ENCODE measurements around the gene FOXJ1.

Gene FOXJ1

DNA sequence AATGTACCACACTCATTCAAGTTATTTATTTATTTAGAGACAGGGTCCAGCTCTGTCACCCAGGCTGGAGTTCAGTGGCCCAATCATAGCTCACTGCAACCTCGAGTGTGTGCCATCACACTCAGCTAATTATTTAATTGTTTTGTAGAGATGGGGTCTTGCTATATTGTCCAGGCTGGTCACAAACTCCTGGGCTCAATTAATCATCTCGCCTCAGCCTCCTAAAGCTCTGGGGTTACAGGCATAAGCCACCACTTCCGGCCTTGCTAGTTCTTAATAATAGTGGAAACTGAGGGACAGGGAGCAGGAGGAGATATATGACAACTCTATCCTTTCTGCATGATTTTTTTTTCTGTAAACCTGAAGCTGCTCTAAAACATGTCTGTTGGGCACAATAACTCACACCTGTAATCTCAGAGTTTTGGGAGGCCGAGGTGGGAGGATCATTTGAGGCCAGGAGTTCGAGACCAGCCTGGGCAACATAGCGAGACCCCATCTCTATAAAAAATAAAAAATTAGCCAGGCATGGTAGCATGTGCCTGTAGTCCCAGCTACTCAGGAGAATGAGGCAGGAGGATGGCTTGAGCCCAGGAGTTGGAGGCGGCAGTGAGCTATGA is 25.8 kb downstream of the FOXJ1 start:
- H3K4me3 ChIP-seq (ENCODE audit: low read depth, low read length), result no peak overlapping the region
- TF ChIP-seq, protein P1, sequence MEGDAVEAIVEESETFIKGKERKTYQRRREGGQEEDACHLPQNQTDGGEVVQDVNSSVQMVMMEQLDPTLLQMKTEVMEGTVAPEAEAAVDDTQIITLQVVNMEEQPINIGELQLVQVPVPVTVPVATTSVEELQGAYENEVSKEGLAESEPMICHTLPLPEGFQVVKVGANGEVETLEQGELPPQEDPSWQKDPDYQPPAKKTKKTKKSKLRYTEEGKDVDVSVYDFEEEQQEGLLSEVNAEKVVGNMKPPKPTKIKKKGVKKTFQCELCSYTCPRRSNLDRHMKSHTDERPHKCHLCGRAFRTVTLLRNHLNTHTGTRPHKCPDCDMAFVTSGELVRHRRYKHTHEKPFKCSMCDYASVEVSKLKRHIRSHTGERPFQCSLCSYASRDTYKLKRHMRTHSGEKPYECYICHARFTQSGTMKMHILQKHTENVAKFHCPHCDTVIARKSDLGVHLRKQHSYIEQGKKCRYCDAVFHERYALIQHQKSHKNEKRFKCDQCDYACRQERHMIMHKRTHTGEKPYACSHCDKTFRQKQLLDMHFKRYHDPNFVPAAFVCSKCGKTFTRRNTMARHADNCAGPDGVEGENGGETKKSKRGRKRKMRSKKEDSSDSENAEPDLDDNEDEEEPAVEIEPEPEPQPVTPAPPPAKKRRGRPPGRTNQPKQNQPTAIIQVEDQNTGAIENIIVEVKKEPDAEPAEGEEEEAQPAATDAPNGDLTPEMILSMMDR (IDR thresholded peaks at IDR 0.05; ENCODE audit: control insufficient read depth, extremely low read depth, insufficient read depth), result no peak
- DNase-seq (ENCODE audit: low read depth), result no peak

DNA sequence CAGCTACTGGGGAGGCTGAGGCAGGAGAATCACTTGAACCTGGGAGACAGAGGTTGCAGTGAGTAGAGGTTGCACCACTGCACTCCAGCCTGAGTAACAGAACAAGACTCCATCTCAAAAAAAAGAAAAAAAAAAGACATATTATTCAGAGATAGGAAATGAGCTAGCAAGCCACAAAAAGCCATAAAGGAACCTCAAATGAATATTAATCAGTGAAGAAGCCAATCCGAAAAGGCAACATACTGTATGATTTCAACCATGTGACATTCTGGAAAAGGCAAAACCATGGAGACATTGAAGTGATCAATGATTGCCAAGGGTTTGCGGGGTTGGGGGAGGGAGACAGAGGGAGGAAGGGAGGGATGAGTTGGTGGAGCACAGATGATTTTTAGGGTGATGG is 29.1 kb downstream of the FOXJ1 start:
- DNase-seq (ENCODE audit: low read depth), result no peak
- TF ChIP-seq, protein P1 (IDR thresholded peaks at IDR 0.05; ENCODE audit: control insufficient read depth, extremely low read depth, insufficient read depth), result no peak
- no peak overlapping the region for H3K4me3 ChIP-seq (ENCODE audit: low read depth, low read length)

DNA sequence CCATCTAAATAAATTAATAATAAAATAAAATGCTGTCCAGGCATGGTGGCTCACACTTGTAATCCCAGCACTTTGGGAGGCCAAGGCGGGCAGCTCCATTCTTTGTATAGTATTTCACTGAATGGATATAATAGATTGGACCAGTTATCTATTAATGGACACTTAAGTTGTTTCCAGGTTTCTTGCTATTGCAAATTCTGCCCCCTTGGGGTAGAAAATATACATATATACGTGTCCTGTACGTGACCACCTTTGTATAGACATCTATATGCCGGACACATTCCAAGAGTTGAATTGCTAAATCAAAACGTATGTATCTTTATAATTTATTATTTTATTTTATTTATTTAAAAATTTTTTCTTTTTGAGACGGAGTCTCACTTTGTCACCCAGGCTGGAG is 33.5 kb downstream of the FOXJ1 start:
- H3K4me3 ChIP-seq (ENCODE audit: low read depth, low read length), result no peak overlapping the region
- TF ChIP-seq, protein P1 (IDR thresholded peaks at IDR 0.05; ENCODE audit: control insufficient read depth, extremely low read depth, insufficient read depth), result no peak
- DNase-seq (ENCODE audit: low read depth), result no peak

DNA sequence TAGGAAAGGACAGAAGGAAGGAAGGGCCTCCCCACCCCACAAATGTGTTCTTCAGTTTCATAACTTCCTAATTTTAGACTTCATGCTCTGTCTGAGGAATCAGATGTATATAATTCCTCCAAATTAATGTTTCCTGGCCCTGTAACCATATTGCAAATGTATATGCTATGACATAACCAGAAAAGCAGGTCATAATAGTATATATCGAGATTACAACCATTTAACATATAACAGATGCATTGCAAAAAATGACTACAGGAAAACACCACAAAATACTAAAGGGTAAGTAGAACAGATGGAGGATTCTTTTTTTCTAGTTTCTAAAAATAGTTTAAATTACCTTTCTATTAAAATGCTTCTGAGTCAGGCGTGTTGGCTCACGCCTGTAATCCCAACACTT is 34.3 kb downstream of the FOXJ1 start:
- no peak for DNase-seq (ENCODE audit: low read depth)
- TF ChIP-seq, protein P1 (IDR thresholded peaks at IDR 0.05; ENCODE audit: control insufficient read depth, extremely low read depth, insufficient read depth), result no peak
- no peak overlapping the region for H3K4me3 ChIP-seq (ENCODE audit: low read depth, low read length)

DNA sequence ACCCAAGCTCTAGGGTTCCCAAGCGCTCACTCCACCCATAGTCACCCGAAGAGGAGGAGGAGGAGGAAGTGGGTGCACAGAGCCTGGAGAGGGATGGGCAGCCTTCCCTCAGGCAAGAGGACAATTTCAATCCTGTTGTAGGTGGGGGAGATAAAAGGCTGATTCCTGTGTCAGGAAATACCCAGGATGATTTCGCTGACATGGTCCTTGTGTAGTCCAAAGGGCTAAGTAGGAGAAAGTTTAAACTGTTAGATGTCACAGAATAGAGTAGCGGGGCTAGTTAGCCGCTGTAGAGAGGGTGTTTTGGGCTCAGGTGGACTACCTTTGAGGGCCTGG is 36.2 kb downstream of the FOXJ1 start:
- TF ChIP-seq, protein P1 (IDR thresholded peaks at IDR 0.05; ENCODE audit: control insufficient read depth, extremely low read depth, insufficient read depth), result no peak
- H3K4me3 ChIP-seq (ENCODE audit: low read depth, low read length), result no peak overlapping the region
- no peak for DNase-seq (ENCODE audit: low read depth)

DNA sequence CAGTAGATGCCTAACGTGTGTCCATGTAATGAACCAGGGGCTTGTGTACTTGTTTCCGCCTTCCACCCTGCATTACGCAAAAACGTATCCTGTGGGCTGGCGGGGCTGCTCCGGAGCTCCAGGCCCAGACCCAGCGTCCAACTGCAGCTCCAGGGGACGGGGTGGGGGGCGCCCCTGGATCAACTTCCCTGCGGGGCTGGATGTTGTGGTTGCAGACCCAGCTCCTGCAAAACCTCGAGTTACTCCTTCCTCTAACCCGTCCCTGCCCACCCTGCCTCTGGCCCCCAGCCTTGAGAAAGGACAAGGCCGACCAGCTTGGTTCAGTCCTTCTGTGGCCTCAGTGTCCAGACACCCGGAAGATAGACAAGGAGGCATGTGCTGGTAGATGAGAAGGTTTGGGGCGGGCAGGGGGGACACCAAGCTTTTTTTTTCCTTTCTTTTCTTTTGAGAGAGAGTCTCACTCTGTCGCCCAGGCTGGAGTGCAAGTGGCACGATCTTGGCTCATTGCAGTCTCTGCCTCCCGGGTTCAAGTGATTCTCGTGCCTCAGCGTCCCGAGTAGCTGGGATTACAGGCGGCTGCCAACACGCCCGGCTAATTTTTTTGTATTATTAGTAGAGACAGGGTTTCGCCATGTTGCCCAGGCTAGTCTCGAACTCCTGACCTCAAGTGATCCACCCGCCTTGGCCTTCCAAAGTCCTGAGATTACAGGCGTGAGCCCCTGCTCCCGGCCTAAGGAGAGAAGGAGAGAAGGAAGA is 36.7 kb downstream of the FOXJ1 start:
- peak overlapping the region; percentile 88 for H3K4me3 ChIP-seq (ENCODE audit: low read depth, low read length)
- DNase-seq (ENCODE audit: low read depth), result no peak
- TF ChIP-seq, protein P1 (IDR thresholded peaks at IDR 0.05; ENCODE audit: control insufficient read depth, extremely low read depth, insufficient read depth), result no peak

Data from LNCaP clone FGC (cell line).